ENCODE results near the gene KLHDC10.
"Not testable (repeated sequence)": the region's sequence is repeated elsewhere in the genome, so short reads cannot be mapped to it uniquely, and the experiment has no call there.

KLHDC10 gene

DNA sequence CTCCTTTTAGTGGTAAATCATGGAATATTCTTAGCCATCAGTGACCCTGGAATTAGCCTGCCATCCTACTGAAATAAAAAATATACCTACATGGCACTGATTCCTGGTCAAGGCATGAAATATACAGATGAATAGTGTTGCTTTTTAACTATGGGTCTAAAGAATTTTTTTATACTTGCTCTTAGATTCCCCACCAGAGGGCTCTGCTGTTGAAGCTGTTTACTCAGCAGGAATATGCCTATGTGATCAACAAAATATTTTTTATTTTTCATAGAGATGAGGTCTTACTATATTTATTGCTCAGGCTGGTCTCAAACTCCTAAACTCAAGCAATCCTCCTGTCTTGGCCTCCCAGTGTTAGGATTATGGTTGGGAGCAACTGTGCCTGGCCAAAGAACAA lies 32.6 kb upstream of the KLHDC10 start:
- TF ChIP-seq CTCF (IDR thresholded peaks at IDR 0.05; ENCODE audit: low read depth, low read length) = 0 out of 2 replicates have a peak, but pooled peaks have one; percentile 9
- H3K4me3 ChIP-seq (ENCODE audit: low read depth, low read length) = no peak overlapping the region

DNA sequence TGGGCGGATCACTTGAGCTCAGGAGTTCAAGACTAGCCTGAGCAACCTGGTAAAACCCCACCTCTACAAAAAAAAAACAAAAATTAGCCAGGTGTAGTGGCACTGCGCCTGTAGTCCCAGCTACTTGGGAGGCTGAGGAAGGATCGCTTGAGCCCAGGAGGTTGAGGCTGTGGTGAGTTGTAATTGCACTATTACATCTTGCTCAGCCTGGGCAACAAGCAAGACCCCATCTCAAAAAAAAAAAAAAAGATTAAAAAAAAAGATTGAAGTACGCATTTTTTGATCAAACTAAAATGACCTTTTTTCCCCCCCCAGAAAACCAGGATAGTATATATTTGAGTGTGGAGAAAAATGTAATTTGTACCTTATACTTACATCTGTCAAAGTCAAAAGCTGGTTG lies 29.8 kb upstream of the KLHDC10 start:
- H3K4me3 ChIP-seq (ENCODE audit: low read depth, low read length) = no peak overlapping the region
- no peak for TF ChIP-seq CTCF (IDR thresholded peaks at IDR 0.05; ENCODE audit: low read depth, low read length)

- no peak overlapping the region for H3K4me3 ChIP-seq (ENCODE audit: low read depth, low read length)
- no peak for TF ChIP-seq CTCF (IDR thresholded peaks at IDR 0.05; ENCODE audit: low read depth, low read length)
Measured at GRCh38 chr7:130047831-130048230, 22.5 kb upstream of the KLHDC10 start.

- H3K4me3 ChIP-seq (ENCODE audit: low read depth, low read length) = no peak overlapping the region
- TF ChIP-seq CTCF (IDR thresholded peaks at IDR 0.05; ENCODE audit: low read depth, low read length) = no peak
Measured at GRCh38 chr7:130048906-130049305, 21.4 kb upstream of the KLHDC10 start.

DNA sequence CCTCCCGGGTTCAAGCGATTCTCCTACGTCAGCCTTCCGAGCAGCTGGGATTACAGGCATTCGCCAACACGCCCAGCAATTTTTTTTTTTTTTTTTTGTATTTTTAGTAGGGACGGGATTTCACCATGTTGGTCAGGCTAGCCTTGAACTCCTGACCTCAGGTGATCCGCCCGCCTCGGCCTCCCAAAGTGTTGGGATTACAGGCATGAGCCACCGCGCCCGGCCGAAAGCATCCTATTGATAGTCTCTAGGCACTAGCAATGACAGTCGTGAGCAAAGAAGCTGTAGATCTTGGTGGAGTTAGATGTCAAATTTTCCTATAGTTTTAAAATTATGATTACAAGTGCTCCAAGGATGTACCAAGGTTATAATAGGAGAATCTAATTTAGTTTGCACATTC lies 18.1 kb upstream of the KLHDC10 start:
- H3K4me3 ChIP-seq (ENCODE audit: low read depth, low read length) = not testable (repeated sequence)

GRCh38 chr7:130055198-130055597 lies 15.1 kb upstream of the KLHDC10 start:
- not testable (repeated sequence) for H3K4me3 ChIP-seq (ENCODE audit: low read depth, low read length)

DNA sequence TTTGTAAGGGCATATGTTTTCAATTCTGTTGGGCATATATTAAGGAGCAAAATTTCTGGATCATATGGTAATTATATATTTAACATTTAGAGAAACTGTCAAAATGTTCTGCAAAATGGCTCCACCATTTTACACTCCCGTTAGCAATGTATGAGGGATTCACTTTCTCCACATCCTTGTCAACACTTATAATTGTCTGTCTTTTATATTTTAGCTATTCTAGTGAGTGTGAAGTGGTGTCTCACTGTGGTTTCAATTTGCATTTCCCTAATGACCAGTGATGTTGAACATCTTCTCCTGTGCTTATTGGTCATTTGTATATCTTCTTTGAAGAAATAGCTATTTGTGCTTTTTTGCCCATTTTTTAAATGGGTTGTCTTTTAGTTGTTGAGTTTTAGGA lies 8.1 kb upstream of the KLHDC10 start:
- TF ChIP-seq CTCF (IDR thresholded peaks at IDR 0.05; ENCODE audit: low read depth, low read length) = no peak

DNA sequence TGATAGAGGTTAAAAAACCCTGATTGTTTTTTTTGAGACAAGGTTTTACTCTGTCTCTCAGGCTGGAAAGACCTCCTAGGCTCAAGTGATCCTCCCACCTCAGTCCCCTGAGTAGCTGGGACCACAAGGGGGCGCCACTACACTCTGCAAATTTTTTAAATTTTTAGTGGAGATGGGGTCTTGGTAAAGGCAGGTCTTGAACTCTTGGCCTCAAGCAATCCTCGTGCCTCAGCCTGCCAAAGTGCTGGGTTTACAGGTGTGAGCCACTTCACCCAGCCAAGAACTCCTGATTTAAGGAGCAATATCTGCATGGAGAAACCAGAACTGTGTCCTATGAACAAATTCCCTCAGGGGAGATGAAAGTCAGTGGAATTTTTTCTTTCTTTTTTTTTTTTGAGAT lies 7.3 kb upstream of the KLHDC10 start:
- no peak overlapping the region for H3K4me3 ChIP-seq (ENCODE audit: low read depth, low read length)
- peak; percentile 83 for TF ChIP-seq CTCF (IDR thresholded peaks at IDR 0.05; ENCODE audit: low read depth, low read length)

More for the DNA sequence above, 8.1 kb upstream of the KLHDC10 start:
- H3K4me3 ChIP-seq (ENCODE audit: low read depth, low read length) = no peak overlapping the region

DNA sequence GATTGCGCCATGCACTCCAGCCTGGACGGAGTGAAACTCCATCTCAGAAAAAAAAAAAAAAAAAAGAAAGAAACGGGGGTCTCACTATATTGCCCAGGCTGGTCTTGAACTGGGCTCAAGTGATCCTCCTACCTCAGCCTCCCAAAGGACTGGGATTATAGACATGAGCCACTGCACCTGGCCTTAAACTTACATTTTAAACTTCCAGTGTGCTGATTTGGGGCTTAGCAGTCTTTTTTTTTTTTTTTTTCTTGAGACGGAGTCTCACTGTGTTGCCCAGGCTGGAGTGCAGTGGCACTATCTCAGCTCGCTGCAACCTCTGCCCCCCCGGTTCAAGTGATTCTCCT lies 5.8 kb upstream of the KLHDC10 start:
- H3K4me3 ChIP-seq (ENCODE audit: low read depth, low read length) = not testable (repeated sequence)
